Urinary bladder (tissue), 4 donors: Measurements from ENCODE around the gene RORB. TPM values are rescaled to one million over a fixed set of nuclear protein-coding genes. Genes with fewer than 3 reads are reported as not detected.

ENCODE experiments used
- DNase-seq: peaks from one replicate; pipeline ENCODE4 v3.0.0-alpha.2; 2015; ENCODE audit errors: extremely low spot score
- H3K27ac ChIP-seq: one replicate; pipeline ENCODE4 v1.5.1; 2013; ENCODE audit warnings: low read depth, mild to moderate bottlenecking, moderate library complexity
- H3K36me3 ChIP-seq: one replicate; pipeline ENCODE4 v1.6.1; 2013; ENCODE audit warnings: mild to moderate bottlenecking, moderate library complexity; ENCODE audit not compliant: insufficient read depth
- H3K4me1 ChIP-seq: one replicate; pipeline ENCODE4 v1.6.1; 2013; ENCODE audit warnings: mild to moderate bottlenecking, moderate library complexity; ENCODE audit not compliant: insufficient read depth
- H3K4me3 ChIP-seq: one replicate; pipeline ENCODE4 v1.5.1; 2013; ENCODE audit warnings: low read depth, low read length
- WGBS: extraction: QIAGEN DNeasy Blood & Tissue Kit; methylation state at CpG from one replicate; pipeline ENCODE4 v1.1.7; 2013; 5-methylcytosine and 5-hydroxymethylcytosine counted together
- polyA plus RNA-seq: library from polyadenylated mRNA; stranded (reverse); fragments of 200-250 nt; gene quantifications from one replicate; pipeline ENCODE4 v1.2.3, GENCODE V29; 2013
- total RNA-seq: library from RNA; depleted of rRNA; stranded (reverse); fragments of >200 nt; gene quantifications from one replicate; pipeline ENCODE4 v1.2.3, GENCODE V29; 2014
- donor health status: healthy with polysubstance abuse.
- donor health status: healthy.

The RORB gene
- total and polyA plus RNA-seq, 2 donors: 0.13 to 0.74 TPM

GRCh38 chr9:74576176-74576575, 79.0 kb downstream of the RORB start:
- no peak overlapping the region for H3K27ac ChIP-seq
- 39% methylated on average over 1 of the region's 1 CpG for WGBS
- H3K4me3 ChIP-seq: no peak overlapping the region
- no peak for DNase-seq
- no peaks in the 10 kb centered on the region for H3K4me1 ChIP-seq
- no peaks in the 10 kb centered on the region for H3K36me3 ChIP-seq

GRCh38 chr9:74577956-74578355, 80.8 kb downstream of the RORB start:
- H3K4me3 ChIP-seq: no peak overlapping the region
- no peaks in the 10 kb centered on the region for H3K4me1 ChIP-seq
- WGBS: 37% methylated on average over 1 of the region's 1 CpG
- no peak for DNase-seq
- H3K27ac ChIP-seq: no peak overlapping the region
- H3K36me3 ChIP-seq: no peaks in the 10 kb centered on the region

GRCh38 chr9:74589576-74589975, 92.4 kb downstream of the RORB start:
- H3K27ac ChIP-seq: no peak overlapping the region
- H3K4me3 ChIP-seq: no peak overlapping the region
- 80% methylated on average over 5 of the region's 5 CpGs for WGBS
- no peaks in the 10 kb centered on the region for H3K36me3 ChIP-seq
- no peak for DNase-seq
- no peaks in the 10 kb centered on the region for H3K4me1 ChIP-seq

GRCh38 chr9:74595286-74595685, 98.2 kb downstream of the RORB start:
- no peak overlapping the region for H3K4me3 ChIP-seq
- H3K27ac ChIP-seq: no peak overlapping the region
- H3K36me3 ChIP-seq: no peaks in the 10 kb centered on the region
- 61% methylated on average over 2 of the region's 2 CpGs for WGBS
- no peak for DNase-seq
- H3K4me1 ChIP-seq: no peaks in the 10 kb centered on the region

- Histone ChIP-seq H3K27ac (no peak overlapping the region), H3K4me1 (no peaks in the 10 kb centered on the region), H3K4me3 (no peak overlapping the region), H3K36me3 (no peaks in the 10 kb centered on the region)
- 74% methylated on average over 3 of the region's 3 CpGs for WGBS
- no peak for DNase-seq
These were observed 101.7 kb downstream of the RORB start for GRCh38 chr9:74598874-74599273.

- Histone ChIP-seq H3K4me1 (no peaks in the 10 kb centered on the region), H3K36me3 (no peaks in the 10 kb centered on the region), H3K4me3 (no peak overlapping the region), H3K27ac (no peak overlapping the region)
- no peak for DNase-seq
- WGBS: 30% methylated on average over 3 of the region's 3 CpGs
These were observed 112.7 kb downstream of the RORB start for GRCh38 chr9:74609671-74610405.

GRCh38 chr9:74610523-74611061, 113.5 kb downstream of the RORB start:
- 47% methylated on average over 2 of the region's 2 CpGs for WGBS
- H3K27ac ChIP-seq: no peak overlapping the region
- no peaks in the 10 kb centered on the region for H3K4me1 ChIP-seq
- no peaks in the 10 kb centered on the region for H3K36me3 ChIP-seq
- no peak for DNase-seq
- H3K4me3 ChIP-seq: no peak overlapping the region

GRCh38 chr9:74630228-74630627, 133.1 kb downstream of the RORB start:
- Histone ChIP-seq H3K27ac (no peak overlapping the region), H3K4me1 (no peaks in the 10 kb centered on the region), H3K36me3 (no peaks in the 10 kb centered on the region), H3K4me3 (no peak overlapping the region)
- 50% methylated on average over 7 of the region's 7 CpGs for WGBS
- DNase-seq: no peak

- Histone ChIP-seq H3K36me3 (no peaks in the 10 kb centered on the region), H3K27ac (no peak overlapping the region), H3K4me1 (no peaks in the 10 kb centered on the region), H3K4me3 (no peak overlapping the region)
- DNase-seq: no peak
- 59% methylated on average over 1 of the region's 1 CpG for WGBS
These were observed 142.0 kb downstream of the RORB start for GRCh38 chr9:74639112-74639511.

GRCh38 chr9:74642376-74642775, 145.2 kb downstream of the RORB start:
- Histone ChIP-seq H3K36me3 (no peaks in the 10 kb centered on the region), H3K4me1 (no peaks in the 10 kb centered on the region), H3K27ac (no peak overlapping the region), H3K4me3 (no peak overlapping the region)
- WGBS: 91% methylated on average over 12 of the region's 12 CpGs
- DNase-seq: no peak

GRCh38 chr9:74643303-74643923, 146.3 kb downstream of the RORB start:
- Histone ChIP-seq H3K27ac (no peak overlapping the region), H3K4me3 (no peak overlapping the region), H3K36me3 (no peaks in the 10 kb centered on the region), H3K4me1 (no peaks in the 10 kb centered on the region)
- WGBS: 78% methylated on average over 5 of the region's 5 CpGs
- no peak for DNase-seq

GRCh38 chr9:74644023-74644422, 146.9 kb downstream of the RORB start:
- 70% methylated on average over 4 of the region's 4 CpGs for WGBS

GRCh38 chr9:74645007-74645639, 148.0 kb downstream of the RORB start:
- Histone ChIP-seq H3K4me3 (no peak overlapping the region), H3K4me1 (no peaks in the 10 kb centered on the region), H3K36me3 (no peaks in the 10 kb centered on the region), H3K27ac (no peak overlapping the region)
- no peak for DNase-seq
- 69% methylated on average over 3 of the region's 3 CpGs for WGBS

More at GRCh38 chr9:74644023-74644422, 146.9 kb downstream of the RORB start:
- H3K27ac ChIP-seq: no peak overlapping the region
- DNase-seq: no peak
- H3K36me3 ChIP-seq: no peaks in the 10 kb centered on the region
- H3K4me3 ChIP-seq: no peak overlapping the region
- H3K4me1 ChIP-seq: no peaks in the 10 kb centered on the region
